Heart right ventricle (tissue), 16 donors: ENCODE data around the gene PSMD3. TPM values are rescaled to one million over a fixed set of nuclear protein-coding genes. Genes with fewer than 3 reads are reported as not detected.

ENCODE experiments used
- ATAC-seq, 8 donors: fragments of 200-7000 bp; cut with Tn5 transposase; one replicate each; pipeline ENCODE4 v1.9.1; 2020; ENCODE audit warnings: mild to moderate bottlenecking in 8 of 8, moderate library complexity in 8 of 8, moderate number of reproducible peaks in 1 of 8
- DNase-seq, 2 donors: peaks; one replicate each; pipeline ENCODE4 v3.0.0-alpha.2; 2020
- H3K27ac ChIP-seq, 10 donors: fragments of 200-600 bp; sonication (generic) in 2 of 10; one replicate each; pipeline versions ENCODE4 v1.5.0 to v1.8.0; 2020 to 2022; ENCODE audit warnings: mild to moderate bottlenecking in 3 of 10
- H3K27me3 ChIP-seq, 7 donors: fragments of 200-600 bp; one replicate each; pipeline ENCODE4 v1.8.0; 2021 to 2022; ENCODE audit warnings: mild to moderate bottlenecking in 2 of 7
- H3K36me3 ChIP-seq, 9 donors: fragments of 200-600 bp; sonication (generic) in 1 of 9; one replicate each; pipeline versions ENCODE4 v1.5.0 to v1.8.0; 2020 to 2022; ENCODE audit warnings: mild to moderate bottlenecking in 2 of 9
- H3K4me1 ChIP-seq, 9 donors: fragments of 200-600 bp; sonication (generic) in 1 of 9; one replicate each; pipeline versions ENCODE4 v1.5.0 to v1.8.0; 2020 to 2022; ENCODE audit warnings: mild to moderate bottlenecking in 4 of 9
- H3K4me3 ChIP-seq, 10 donors: fragments of 200-600 bp; sonication (generic) in 2 of 10; one replicate each; pipeline versions ENCODE4 v1.5.0 to v1.8.0; 2020 to 2022; ENCODE audit warnings: mild to moderate bottlenecking in 7 of 10, moderate library complexity in 2 of 10
- H3K9me3 ChIP-seq, 11 donors: fragments of 200-600 bp in 10 of 11; sonication (generic) in 2 of 11; one replicate each; pipeline versions ENCODE4 v1.5.0 to v1.8.0; 2013 to 2022; ENCODE audit warnings: mild to moderate bottlenecking in 2 of 11, control low read depth in 1 of 11, moderate library complexity in 1 of 11
- CTCF ChIP-seq, 9 donors: fragments of 200-600 bp; sonication (generic) in 2 of 9; IDR thresholded peaks; one replicate each; pipeline versions ENCODE4 v1.5.0 to v1.8.0; 2021 to 2022; ENCODE audit warnings: antibody characterized with exemption in 9 of 9, mild to moderate bottlenecking in 5 of 9, moderate library complexity in 1 of 9
- WGBS, 2 donors: extraction: QIAGEN DNeasy Blood & Tissue Kit; methylation state at CpG; one replicate each; pipeline ENCODE4 v1.1.7; 2013; ENCODE audit warnings: inconsistent platforms in 1 of 2; 5-methylcytosine and 5-hydroxymethylcytosine counted together
- intact Hi-C, 10 donors: fragments of 100-400 bp; cut with DNase I; formaldehyde crosslinking; loops; one replicate each; pipeline versions ENCODE4 v1.11.1 to v1.14.2; 2022
- polyA plus RNA-seq, 2 donors: library from polyadenylated mRNA; stranded (reverse); fragments of 200-250 nt; gene quantifications; one replicate each; pipeline ENCODE4 v1.2.3, GENCODE V29; 2013
- total RNA-seq, 10 donors: library from RNA; stranded (reverse); fragmentation: NEBNext Ultra II Directional in 3 of 10; extraction: Animal tissue kit (Norgen Biotek cat#: 25700) in 3 of 10; gene quantifications; one replicate each; pipeline versions ENCODE4 v1.2.1 to v1.2.4, GENCODE V29; 2021 to 2023
- donor health status: Arrhythmogenic right ventricular cardiomyopathy.
- donor health status: ischemic (EF 13 %, LVEDD 7.1; RV severe dilation, severe dysfunction).
- donor health status: healthy with polysubstance abuse.
- donor health status: DM: no; HTN: yes; CAD: no.
- donor health status: DM: no; HTN: no; CAD: no.
- donor health status: ischemic (EF 25% LVEDD 6.9; RV normal size, moderate dysfunction).
- donor health status: ischemic (EF 25% LVEDD 5.7; RV mildly dilated, moderate dysfunction).
- donor health status: healthy.
- donor health status: DM: yes; HTN: yes; CAD: no.
- donor health status: Ischemic cardiomyopathy.
- donor health status: ischemic (EF 35%, LVEDD 5.7; RV mildly dilated, moderate dysfunction).
- donor health status: nonischemic (EF 11% LVEDD 7.7; RV severe dilation, severe dysfunction).
- donor health status: DM: yes; HTN: yes; CAD: no.
- donor health status: PGD.
- donor health status: ischemic (EF 29% LVEDD 5.4; RV normal size, mild dysfunction).
- donor health status: nonischemic (EF 23%, LVEDD 6.1; RV moderate dilation, normal function).

Gene PSMD3
- total and polyA plus RNA-seq, 12 donors: 46.7 to 113 (median 81.8) TPM

- peak in 7 of 8 donors; percentile 25 to 65 (median 43) for ATAC-seq
- DNase-seq: peak; percentile 43 to 61
- no peaks in the 10 kb centered on the region for H3K27me3 ChIP-seq
- intact Hi-C loops: loop anchor here in 2 of 10 donors (10.0 kb wide), 1 partner anchor 141 kb away; no protein-coding TSS in a partner anchor
- H3K36me3 ChIP-seq: peaks cover 0 to 96% (median 68%) of the 10 kb centered on the region in 9 donors
- H3K9me3 ChIP-seq: no peaks in the 10 kb centered on the region
- 66 to 68% methylated on average over 10 of the region's 10 CpGs for WGBS, 2 donors
- H3K27ac ChIP-seq: peak overlapping the region in 3 of 10 donors; percentile 19 to 50 (median 43)
- H3K4me3 ChIP-seq: no peak overlapping the region
- TF ChIP-seq CTCF (IDR thresholded peaks at IDR 0.05): no peak
- H3K4me1 ChIP-seq: peaks cover 8 to 57% (median 23%) of the 10 kb centered on the region in 9 donors
Measured at GRCh38 chr17:40023590-40024292, 43.1 kb downstream of the PSMD3 start.

GRCh38 chr17:40024901-40025300, 44.3 kb downstream of the PSMD3 start:
- DNase-seq (no peak), ATAC-seq (no peak)
- H3K4me3 ChIP-seq: no peak overlapping the region
- intact Hi-C loops: loop anchor here in 3 of 10 donors (5.0 to 10.0 kb wide), 2 partner anchors 62 to 140 kb away; no protein-coding TSS in a partner anchor
- peaks cover 0 to 100% (median 75%) of the 10 kb centered on the region in 9 donors for H3K36me3 ChIP-seq
- H3K9me3 ChIP-seq: no peaks in the 10 kb centered on the region
- no peak for TF ChIP-seq CTCF (IDR thresholded peaks at IDR 0.05)
- 91 to 95% methylated on average over 8 of the region's 8 CpGs for WGBS, 2 donors
- H3K27ac ChIP-seq: no peak overlapping the region
- peaks cover 8 to 49% (median 21%) of the 10 kb centered on the region in 9 donors for H3K4me1 ChIP-seq
- H3K27me3 ChIP-seq: no peaks in the 10 kb centered on the region

- ATAC-seq: no peak
- WGBS, 2 donors: 87 to 92% methylated on average over 2 of the region's 2 CpGs
- intact Hi-C loops: loop anchor here in 3 of 10 donors (5.0 to 10.0 kb wide), 2 partner anchors 62 to 139 kb away; no protein-coding TSS in a partner anchor
- peaks cover 0 to 100% (median 75%) of the 10 kb centered on the region in 9 donors for H3K36me3 ChIP-seq
- H3K4me3 ChIP-seq: no peak overlapping the region
- no peaks in the 10 kb centered on the region for H3K27me3 ChIP-seq
- no peaks in the 10 kb centered on the region for H3K9me3 ChIP-seq
- DNase-seq: no peak
- peaks cover 8 to 49% (median 21%) of the 10 kb centered on the region in 9 donors for H3K4me1 ChIP-seq
- no peak for TF ChIP-seq CTCF (IDR thresholded peaks at IDR 0.05)
- H3K27ac ChIP-seq: no peak overlapping the region
Measured at GRCh38 chr17:40025559-40025958, 45.0 kb downstream of the PSMD3 start.

GRCh38 chr17:40025991-40026815, 45.6 kb downstream of the PSMD3 start:
- DNase-seq: no peak
- no peak for ATAC-seq
- Histone ChIP-seq H3K4me1 (peaks cover 8 to 43% (median 19%) of the 10 kb centered on the region in 9 donors), H3K27ac (no peak overlapping the region), H3K4me3 (no peak overlapping the region), H3K27me3 (no peaks in the 10 kb centered on the region), H3K9me3 (no peaks in the 10 kb centered on the region), H3K36me3 (peaks cover 0 to 100% (median 77%) of the 10 kb centered on the region in 9 donors)
- intact Hi-C loops: loop anchor here in 4 of 10 donors (2.0 to 10.0 kb wide), 3 partner anchors 13 to 139 kb away; no protein-coding TSS in a partner anchor
- no peak for TF ChIP-seq CTCF (IDR thresholded peaks at IDR 0.05)
- 75 to 77% methylated on average over 22 of the region's 22 CpGs for WGBS, 2 donors
